Measurements from ENCODE around the gene EDDM3A. TPM values are rescaled to one million over a fixed set of nuclear protein-coding genes. Genes with fewer than 3 reads are reported as not detected.

Gene EDDM3A
- total RNA-seq, 4 donors from 2014 or later = not detected

DNA sequence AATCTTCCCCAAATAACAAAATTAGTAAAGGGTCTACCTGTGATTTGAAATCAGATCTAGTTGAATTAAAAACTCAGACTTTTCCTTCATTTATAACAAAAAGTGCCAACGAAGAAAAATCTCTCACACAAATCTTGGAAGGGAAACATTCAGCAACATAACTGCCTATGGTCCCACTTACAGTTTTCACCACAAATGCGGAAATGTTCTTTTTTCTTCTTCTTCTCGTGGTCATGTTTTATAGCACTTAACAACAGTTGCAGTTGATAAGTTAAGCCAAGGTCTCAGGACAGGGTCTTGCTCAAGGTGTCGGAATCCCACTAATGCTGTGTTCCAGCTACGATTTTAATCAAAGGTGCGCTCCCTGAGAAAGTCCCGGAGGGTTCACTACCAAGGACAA is 45.5 kb downstream of the EDDM3A start:
- WGBS, 2 donors = 61 to 69% methylated on average over 7 of the region's 7 CpGs
- intact Hi-C loops (cut with DNase I) = no loop called here
- Histone ChIP-seq H3K27me3 (no peaks in the 10 kb centered on the region), H3K4me3 (no peak overlapping the region), H3K27ac (no peak overlapping the region), H3K9me3 (no peaks in the 10 kb centered on the region), H3K36me3 (no peaks in the 10 kb centered on the region), H3K4me1 (no peaks in the 10 kb centered on the region)
- TF ChIP-seq POLR2A (IDR thresholded peaks at IDR 0.05) = no peak
- DNase-seq = no peak

DNA sequence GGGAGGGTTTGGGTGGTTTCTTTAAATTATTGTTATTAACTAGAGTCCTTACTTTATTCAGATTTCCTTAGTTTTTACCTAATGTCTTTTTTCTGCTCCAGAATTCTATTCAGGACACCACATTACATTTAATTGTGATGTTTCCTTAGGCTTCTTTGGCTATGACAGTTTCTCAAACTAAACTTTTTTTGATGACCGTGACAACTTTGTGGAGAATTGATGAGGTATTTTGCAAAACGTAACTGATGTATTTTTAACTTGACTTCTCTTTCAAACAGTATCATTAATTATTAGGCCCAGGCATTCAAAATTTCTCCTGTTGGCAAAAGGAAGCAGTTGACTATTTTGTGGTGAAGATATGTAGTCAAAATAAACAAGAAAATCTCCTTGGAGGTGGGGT is 45.9 kb downstream of the EDDM3A start:
- Histone ChIP-seq H3K27ac (no peak overlapping the region), H3K27me3 (no peaks in the 10 kb centered on the region), H3K36me3 (no peaks in the 10 kb centered on the region), H3K4me1 (no peaks in the 10 kb centered on the region), H3K9me3 (no peaks in the 10 kb centered on the region), H3K4me3 (no peak overlapping the region)
- intact Hi-C loops (cut with DNase I) = no loop called here
- 28 to 39% methylated on average over 2 of the region's 2 CpGs for WGBS, 2 donors
- no peak for DNase-seq
- TF ChIP-seq POLR2A (IDR thresholded peaks at IDR 0.05) = no peak
- TF ChIP-seq, protein P1, sequence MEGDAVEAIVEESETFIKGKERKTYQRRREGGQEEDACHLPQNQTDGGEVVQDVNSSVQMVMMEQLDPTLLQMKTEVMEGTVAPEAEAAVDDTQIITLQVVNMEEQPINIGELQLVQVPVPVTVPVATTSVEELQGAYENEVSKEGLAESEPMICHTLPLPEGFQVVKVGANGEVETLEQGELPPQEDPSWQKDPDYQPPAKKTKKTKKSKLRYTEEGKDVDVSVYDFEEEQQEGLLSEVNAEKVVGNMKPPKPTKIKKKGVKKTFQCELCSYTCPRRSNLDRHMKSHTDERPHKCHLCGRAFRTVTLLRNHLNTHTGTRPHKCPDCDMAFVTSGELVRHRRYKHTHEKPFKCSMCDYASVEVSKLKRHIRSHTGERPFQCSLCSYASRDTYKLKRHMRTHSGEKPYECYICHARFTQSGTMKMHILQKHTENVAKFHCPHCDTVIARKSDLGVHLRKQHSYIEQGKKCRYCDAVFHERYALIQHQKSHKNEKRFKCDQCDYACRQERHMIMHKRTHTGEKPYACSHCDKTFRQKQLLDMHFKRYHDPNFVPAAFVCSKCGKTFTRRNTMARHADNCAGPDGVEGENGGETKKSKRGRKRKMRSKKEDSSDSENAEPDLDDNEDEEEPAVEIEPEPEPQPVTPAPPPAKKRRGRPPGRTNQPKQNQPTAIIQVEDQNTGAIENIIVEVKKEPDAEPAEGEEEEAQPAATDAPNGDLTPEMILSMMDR (IDR thresholded peaks at IDR 0.05) = no peak

DNA sequence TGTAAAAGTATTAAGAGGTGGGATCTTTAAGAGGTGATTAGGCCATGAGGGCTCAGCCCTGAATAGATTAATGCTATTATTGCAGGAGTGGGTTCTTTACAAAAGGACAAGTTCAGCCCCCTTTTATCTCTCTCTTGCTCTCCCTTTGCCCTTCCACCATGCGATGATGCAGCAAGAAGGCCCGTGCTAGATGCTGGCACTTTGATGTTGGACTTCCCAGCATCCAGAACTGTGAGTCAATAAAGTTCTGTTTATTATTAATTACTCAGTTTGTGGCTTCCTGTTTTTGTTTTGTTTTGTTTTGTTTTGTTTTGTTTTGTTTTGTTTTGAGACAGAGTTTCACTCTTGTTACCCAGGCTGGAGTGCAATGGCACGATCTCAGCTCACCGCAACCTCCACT is 46.9 kb downstream of the EDDM3A start:
- no peaks in the 10 kb centered on the region for H3K27me3 ChIP-seq
- DNase-seq = no peak
- no peak for TF ChIP-seq POLR2A (IDR thresholded peaks at IDR 0.05)
- TF ChIP-seq, protein P1 (IDR thresholded peaks at IDR 0.05) = no peak
- intact Hi-C loops (cut with DNase I) = no loop called here
- 66 to 77% methylated on average over 4 of the region's 4 CpGs for WGBS, 2 donors
- no peaks in the 10 kb centered on the region for H3K9me3 ChIP-seq
- H3K36me3 ChIP-seq = no peaks in the 10 kb centered on the region
- no peaks in the 10 kb centered on the region for H3K4me1 ChIP-seq
- H3K4me3 ChIP-seq = no peak overlapping the region
- no peak overlapping the region for H3K27ac ChIP-seq

DNA sequence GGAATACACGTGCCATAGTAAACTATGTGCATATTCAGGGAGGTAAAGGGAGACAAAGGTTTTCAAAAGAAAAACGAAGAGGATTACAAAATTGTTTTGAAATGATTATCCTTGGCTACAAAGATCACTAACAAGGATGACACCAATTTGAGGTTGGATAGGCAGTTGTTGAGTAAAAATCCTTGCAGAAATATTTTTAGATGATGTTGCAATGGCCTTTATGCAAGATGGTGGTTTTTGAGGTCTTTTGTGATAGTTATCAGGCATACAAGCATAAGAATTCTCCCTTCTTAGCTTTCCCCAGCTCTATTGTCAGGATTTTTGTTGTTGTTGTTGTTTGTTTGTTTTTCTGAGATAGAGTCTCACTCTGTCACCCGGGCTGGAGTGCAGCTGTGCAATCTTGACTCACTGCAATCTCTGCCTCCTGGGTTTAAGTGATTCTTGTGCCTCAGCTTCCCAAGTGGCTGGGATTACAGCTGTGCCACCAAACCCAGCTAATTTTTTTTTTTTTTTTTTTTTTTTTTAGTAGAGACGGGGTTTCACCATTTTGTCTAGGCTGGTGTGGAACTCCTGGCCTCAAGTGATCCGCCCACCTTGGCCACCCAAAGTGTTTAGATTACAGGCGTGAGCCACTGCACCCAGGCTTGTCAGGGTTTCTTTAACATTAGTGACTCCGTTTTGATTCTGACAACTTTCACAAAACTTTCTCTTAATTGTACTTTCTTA is 49.1 kb downstream of the EDDM3A start:
- Histone ChIP-seq H3K9me3 (no peaks in the 10 kb centered on the region), H3K4me1 (peaks cover 0 to 14% (median 0%) of the 10 kb centered on the region in 3 donors), H3K4me3 (no peak overlapping the region), H3K27ac (no peak overlapping the region), H3K36me3 (no peaks in the 10 kb centered on the region), H3K27me3 (peaks cover 0 to 6% (median 0%) of the 10 kb centered on the region in 4 donors)
- TF ChIP-seq POLR2A (IDR thresholded peaks at IDR 0.05) = no peak
- TF ChIP-seq, protein P1 (IDR thresholded peaks at IDR 0.05) = no peak
- no peak for DNase-seq
- WGBS, 2 donors = 53 to 60% methylated on average over 7 of the region's 7 CpGs
- intact Hi-C loops (cut with DNase I) = no loop called here

DNA sequence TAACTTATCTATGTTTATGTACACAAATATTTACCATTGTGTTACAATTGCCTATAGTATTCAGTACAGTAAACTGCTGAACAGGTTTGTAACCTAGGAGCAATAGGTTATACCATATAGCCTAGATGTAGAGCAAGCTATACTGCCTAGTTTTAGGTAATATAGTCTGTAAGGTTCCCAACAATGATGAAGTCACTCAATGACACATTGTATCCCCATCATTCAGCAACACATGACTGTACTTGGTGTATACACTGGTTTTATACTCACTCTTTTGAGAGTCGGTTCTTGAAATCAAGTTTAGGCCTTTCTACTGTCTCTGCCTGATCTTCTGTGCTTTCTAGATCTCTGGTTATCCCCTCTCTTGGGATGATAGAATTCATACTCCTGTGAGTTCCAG is 51.5 kb downstream of the EDDM3A start:
- no peak for TF ChIP-seq POLR2A (IDR thresholded peaks at IDR 0.05)
- TF ChIP-seq, protein P1 (IDR thresholded peaks at IDR 0.05) = no peak
- H3K36me3 ChIP-seq = no peaks in the 10 kb centered on the region
- H3K27me3 ChIP-seq = peaks cover 0 to 6% (median 0%) of the 10 kb centered on the region in 4 donors
- intact Hi-C loops (cut with DNase I) = no loop called here
- H3K4me3 ChIP-seq = no peak overlapping the region
- no peaks in the 10 kb centered on the region for H3K9me3 ChIP-seq
- peaks cover 0 to 18% (median 0%) of the 10 kb centered on the region in 3 donors for H3K4me1 ChIP-seq
- H3K27ac ChIP-seq = no peak overlapping the region
- WGBS, 2 donors = 80 to 88% methylated on average over 1 of the region's 1 CpG
- no peak for DNase-seq

Other genes with a start within 250 kb of the EDDM3A start
- not detected for gene RNASE10, start 240.3 kb upstream of the EDDM3A start, total RNA-seq
- gene RNASE9, start 184.8 kb upstream of the EDDM3A start, total RNA-seq = not detected
- gene RNASE11, start 157.9 kb upstream of the EDDM3A start, total RNA-seq = not detected
- not detected for gene RNASE12, start 154.5 kb upstream of the EDDM3A start, total RNA-seq
- not detected for gene OR6S1, start 104.2 kb upstream of the EDDM3A start, total RNA-seq
- gene RNASE4, start 61.3 kb upstream of the EDDM3A start, total RNA-seq = 10 to 100 TPM in 2 of 4 donors, 1 to 10 TPM in 2; 4.0 to 73.1 (median 19.5) TPM
- 10 to 100 TPM in 1 of 4 donors, 1 to 10 TPM in 3; 1.4 to 15.1 (median 5.8) TPM for gene ANG, start 57.1 kb upstream of the EDDM3A start, total RNA-seq
- not detected for gene EDDM3B, start 22.5 kb downstream of the EDDM3A start, total RNA-seq
- gene RNASE6, start 35.4 kb downstream of the EDDM3A start, total RNA-seq = 10 to 100 TPM in 2 of 4 donors, under 1 TPM in 2; 0.26 to 22.3 (median 7.1) TPM
- 100 to 1,000 TPM in 2 of 4 donors, 10 to 100 TPM in 2; 12.0 to 297 (median 61.0) TPM for gene RNASE1, start 57.0 kb downstream of the EDDM3A start, total RNA-seq
- gene RNASE3, start 145.5 kb downstream of the EDDM3A start, total RNA-seq = not detected
- gene RNASE2, start 209.6 kb downstream of the EDDM3A start, total RNA-seq = 1 to 10 TPM in 1 of 4 donors, under 1 TPM in 2, not detected in 1; 0.44 to 1.3 (median 0.44) TPM
- gene METTL17, start 244.1 kb downstream of the EDDM3A start, total RNA-seq = 10 to 100 TPM; 53.6 to 74.6 (median 68.5) TPM